Naive thymus-derived CD8-positive, alpha-beta T cell (primary cell): ENCODE results near the gene NDE1. TPM values are rescaled to one million over a fixed set of nuclear protein-coding genes. Genes with fewer than 3 reads are reported as not detected.
"Not testable (repeated sequence)": the region's sequence is repeated elsewhere in the genome, so short reads cannot be mapped to it uniquely, and the experiment has no call there.

Experiments used
- ATAC-seq, 2 donors: fragments of 150-1000 bp; cut with Tn5 transposase in 1 of 2; sonication (Bioruptor Pico), chemical (Tn5 transposase) in 1 of 2; 1 replicate in 1 of 2; 2 replicates in 1 of 2; pipeline ENCODE4 v1.10.0; 2021; ENCODE audit warnings: mild to moderate bottlenecking in 2 of 2, moderate library complexity in 2 of 2
- POLR2A ChIA-PET: fragments of 350-600 bp; sonication (Branson Sonifier 250); formaldehyde crosslinking; loops from one replicate; lab custom pipeline; 2021; ENCODE audit warnings: antibody characterized with exemption; lab: Charles Lee
- DNase-seq, 10 donors: peaks; one replicate each; pipeline versions ENCODE4 v3.0.0 to v3.0.0-alpha.2; 2020 to 2022
- H3K27ac Mint-ChIP-seq, 10 donors: one replicate each; pipeline ENCODE4 v1.8.0; 2020 to 2022; ENCODE audit warnings: mild to moderate bottlenecking in 10 of 10, mixed read lengths in 10 of 10, moderate library complexity in 4 of 10, inconsistent platforms in 1 of 10
- H3K27me3 Mint-ChIP-seq, 5 donors: one replicate each; pipeline ENCODE4 v1.8.0; 2021 to 2022; ENCODE audit warnings: mixed read lengths in 5 of 5
- H3K36me3 Mint-ChIP-seq, 3 donors: one replicate each; pipeline ENCODE4 v1.8.0; 2020 to 2022; ENCODE audit warnings: mixed read lengths in 3 of 3, mild to moderate bottlenecking in 2 of 3, inconsistent platforms in 1 of 3
- H3K4me1 Mint-ChIP-seq, 4 donors: one replicate each; pipeline ENCODE4 v1.8.0; 2021 to 2022; ENCODE audit warnings: mixed read lengths in 4 of 4
- H3K4me3 Mint-ChIP-seq, 10 donors: one replicate each; pipeline ENCODE4 v1.8.0; 2020 to 2022; ENCODE audit warnings: mild to moderate bottlenecking in 10 of 10, mixed read lengths in 10 of 10, moderate library complexity in 6 of 10, inconsistent platforms in 1 of 10
- H3K9me3 Mint-ChIP-seq, 9 donors: one replicate each; pipeline ENCODE4 v1.8.0; 2020 to 2022; ENCODE audit warnings: mixed read lengths in 9 of 9, mild to moderate bottlenecking in 3 of 9, inconsistent platforms in 1 of 9, moderate library complexity in 1 of 9
- polyA plus RNA-seq, 3 donors: library from polyadenylated mRNA; unstranded; fragments of 300-500 nt; fragmentation: Illumina TruSeq; gene quantifications; one replicate each; pipeline ENCODE4 v1.2.3, GENCODE V29; 2021
- total RNA-seq, 8 experiments: library from RNA in 2 of 8; stranded (reverse) in 2 of 8; gene quantifications; one replicate each; pipeline ENCODE4 v1.2.3 and lab custom pipeline; 2021 to 2026

Gene NDE1
- total RNA-seq (100 to 1,000 TPM; 128 to 138 TPM), polyA plus RNA-seq (10 to 100 TPM; 23.5 to 59.1 (median 42.3) TPM), total RNA-seq (lab: John Stamatoyannopoulos, UW) (39.8 to 102 (median 77.8) reads per million in 6 experiments)

- Mint-ChIP-seq H3K27ac (peak within 1 kb of the TSS; percentile 97 to 100 (median 98)), H3K27me3 (peaks cover 0 to 2% (median 0%) of the 10 kb centered on the region in 5 donors), H3K4me3 (peak within 1 kb of the TSS; percentile 98 to 100 (median 99)), H3K9me3 (no peaks in the 10 kb centered on the region), H3K4me1 (peaks cover 10 to 50% (median 39%) of the 10 kb centered on the region in 4 donors), H3K36me3 (peaks cover 5 to 19% (median 8%) of the 10 kb centered on the region in 3 donors)
- ATAC-seq (peak; percentile 96), DNase-seq (peak; percentile 64 to 91 (median 79))
- POLR2A ChIA-PET, result interaction anchor here (1.0 to 2.7 kb wide), 5 partner anchors 8 to 32 kb away, joined by 3 to 18 read pairs (median 12); partner anchors contain the start of gene MARF1
These were observed at the start of gene NDE1 for GRCh38 chr16:15650019-15650697. Gene NDE1 (plus strand): TSS chr16:15650245. CDS start chr16:15664779, 14,534 bp downstream.

GRCh38 chr16:15601212-15601879, 48.7 kb upstream of the NDE1 start:
- POLR2A ChIA-PET, result interaction anchor here (0.6 kb wide), 1 partner anchor 533 kb away, joined by 3 read pairs; no protein-coding TSS in a partner anchor
- Mint-ChIP-seq H3K36me3 (peaks cover 18 to 99% (median 28%) of the 10 kb centered on the region in 3 donors), H3K9me3 (no peaks in the 10 kb centered on the region), H3K4me1 (peaks cover 0 to 27% (median 4%) of the 10 kb centered on the region in 4 donors), H3K27ac (peak overlapping the region; percentile 8 to 90 (median 60)), H3K27me3 (no peaks in the 10 kb centered on the region), H3K4me3 (no peak overlapping the region)
- ATAC-seq (no peak), DNase-seq (no peak)

GRCh38 chr16:15602285-15603044, 47.6 kb upstream of the NDE1 start:
- no peaks in the 10 kb centered on the region for H3K27me3 Mint-ChIP-seq
- H3K4me1 Mint-ChIP-seq, result peaks cover 2 to 31% (median 10%) of the 10 kb centered on the region in 4 donors
- H3K27ac Mint-ChIP-seq, result peak overlapping the region in 7 of 10 donors; percentile 19 to 90 (median 52)
- DNase-seq, result no peak
- H3K36me3 Mint-ChIP-seq, result peaks cover 18 to 99% (median 26%) of the 10 kb centered on the region in 3 donors
- H3K9me3 Mint-ChIP-seq, result no peaks in the 10 kb centered on the region
- no peak for ATAC-seq
- POLR2A ChIA-PET, result no interaction called here
- no peak overlapping the region for H3K4me3 Mint-ChIP-seq

- H3K27me3 Mint-ChIP-seq, result no peaks in the 10 kb centered on the region
- peaks cover 2 to 29% (median 10%) of the 10 kb centered on the region in 4 donors for H3K4me1 Mint-ChIP-seq
- peaks cover 14 to 100% (median 30%) of the 10 kb centered on the region in 3 donors for H3K36me3 Mint-ChIP-seq
- no peak overlapping the region for H3K4me3 Mint-ChIP-seq
- no peaks in the 10 kb centered on the region for H3K9me3 Mint-ChIP-seq
- ATAC-seq (no peak), DNase-seq (no peak)
- peak overlapping the region in 7 of 10 donors; percentile 20 to 88 (median 73) for H3K27ac Mint-ChIP-seq
- POLR2A ChIA-PET, result interaction anchor here (0.6 to 1.4 kb wide), 5 partner anchors 14 to 285 kb away, joined by 3 to 4 read pairs (median 3); no protein-coding TSS in a partner anchor
These were observed 45.3 kb upstream of the NDE1 start for GRCh38 chr16:15604460-15605440.

GRCh38 chr16:15605839-15606517, 44.1 kb upstream of the NDE1 start:
- DNase-seq, result no peak
- peak overlapping the region; percentile 53 to 91 (median 86) for H3K27ac Mint-ChIP-seq

GRCh38 chr16:15606518-15607220, 43.4 kb upstream of the NDE1 start:
- H3K4me1 Mint-ChIP-seq, result peaks cover 2 to 22% (median 10%) of the 10 kb centered on the region in 4 donors
- no peaks in the 10 kb centered on the region for H3K9me3 Mint-ChIP-seq
- H3K36me3 Mint-ChIP-seq, result peaks cover 6 to 100% (median 36%) of the 10 kb centered on the region in 3 donors
- DNase-seq (no peak), ATAC-seq (no peak)
- peak overlapping the region; percentile 29 to 91 (median 87) for H3K27ac Mint-ChIP-seq
- H3K4me3 Mint-ChIP-seq, result no peak overlapping the region
- POLR2A ChIA-PET, result interaction anchor here (0.5 kb wide), 1 partner anchor 15 kb away, joined by 3 read pairs; no protein-coding TSS in a partner anchor
- H3K27me3 Mint-ChIP-seq, result no peaks in the 10 kb centered on the region

More at GRCh38 chr16:15605839-15606517, 44.1 kb upstream of the NDE1 start:
- POLR2A ChIA-PET, result interaction anchor here (0.5 to 0.8 kb wide), 3 partner anchors 14 to 165 kb away, joined by 3 to 4 read pairs (median 3); no protein-coding TSS in a partner anchor
- Mint-ChIP-seq H3K4me3 (no peak overlapping the region), H3K9me3 (no peaks in the 10 kb centered on the region), H3K27me3 (no peaks in the 10 kb centered on the region), H3K4me1 (peaks cover 2 to 27% (median 10%) of the 10 kb centered on the region in 4 donors), H3K36me3 (peaks cover 13 to 100% (median 36%) of the 10 kb centered on the region in 3 donors)
- no peak for ATAC-seq

GRCh38 chr16:15607221-15607699, 42.8 kb upstream of the NDE1 start:
- POLR2A ChIA-PET, H3K4me3 Mint-ChIP-seq: not testable (repeated sequence)
- H3K27ac Mint-ChIP-seq, result peak overlapping the region in 7 of 10 donors; percentile 11 to 88 (median 85)

GRCh38 chr16:15607700-15608396, 42.2 kb upstream of the NDE1 start:
- H3K4me3 Mint-ChIP-seq, result no peak overlapping the region
- no peaks in the 10 kb centered on the region for H3K9me3 Mint-ChIP-seq
- DNase-seq (no peak), ATAC-seq (no peak)
- H3K36me3 Mint-ChIP-seq, result peaks cover 0 to 100% (median 38%) of the 10 kb centered on the region in 3 donors
- no peaks in the 10 kb centered on the region for H3K27me3 Mint-ChIP-seq
- peaks cover 2 to 17% (median 10%) of the 10 kb centered on the region in 4 donors for H3K4me1 Mint-ChIP-seq
- POLR2A ChIA-PET, result no interaction called here
- peak overlapping the region in 5 of 10 donors; percentile 7 to 87 (median 60) for H3K27ac Mint-ChIP-seq

More at GRCh38 chr16:15607221-15607699, 42.8 kb upstream of the NDE1 start:
- H3K9me3 Mint-ChIP-seq, H3K27me3 Mint-ChIP-seq, DNase-seq, ATAC-seq: not testable (repeated sequence)
- Mint-ChIP-seq H3K4me1 (peaks cover 2 to 19% (median 10%) of the 10 kb centered on the region in 4 donors), H3K36me3 (peaks cover 3 to 100% (median 34%) of the 10 kb centered on the region in 3 donors)

GRCh38 chr16:15608398-15609285, 41.4 kb upstream of the NDE1 start:
- H3K27me3 Mint-ChIP-seq, result no peaks in the 10 kb centered on the region

More at GRCh38 chr16:15608398-15609285, 41.4 kb upstream of the NDE1 start:
- peak overlapping the region in 4 of 10 donors; percentile 41 to 74 (median 44) for H3K27ac Mint-ChIP-seq
- POLR2A ChIA-PET, result no interaction called here
- no peak for ATAC-seq
- no peak overlapping the region for H3K4me3 Mint-ChIP-seq
- peaks cover 0 to 100% (median 37%) of the 10 kb centered on the region in 3 donors for H3K36me3 Mint-ChIP-seq
- H3K4me1 Mint-ChIP-seq, result peaks cover 2 to 17% (median 9%) of the 10 kb centered on the region in 4 donors
- no peak for DNase-seq
- H3K9me3 Mint-ChIP-seq, result no peaks in the 10 kb centered on the region
